Esophagus (tissue), 2 donors: ENCODE measurements around the gene CD37. TPM values are rescaled to one million over a fixed set of nuclear protein-coding genes. Genes with fewer than 3 reads are reported as not detected.
A peak's percentile ranks its signal among the peaks of the same experiment; 100 is the strongest.
"Not testable (repeated sequence)": the region's sequence is repeated elsewhere in the genome, so short reads cannot be mapped to it uniquely, and the experiment has no call there.

Source experiments
- H3K27ac ChIP-seq, 2 donors: one replicate each; pipeline ENCODE4 v1.5.1; 2013; ENCODE audit warnings: low read depth in 2 of 2, mild to moderate bottlenecking in 2 of 2, inconsistent platforms in 1 of 2, low read length in 1 of 2, moderate library complexity in 1 of 2
- H3K27me3 ChIP-seq, 2 donors: one replicate each; pipeline ENCODE4 v1.6.1; 2013; ENCODE audit warnings: low read length in 2 of 2, control low read depth in 1 of 2, mild to moderate bottlenecking in 1 of 2; ENCODE audit not compliant: insufficient read depth in 2 of 2, control insufficient read depth in 1 of 2
- H3K36me3 ChIP-seq, 2 donors: one replicate each; pipeline ENCODE4 v1.6.1; 2013; ENCODE audit warnings: low read length in 1 of 2; ENCODE audit not compliant: control insufficient read depth in 2 of 2, insufficient read depth in 2 of 2
- H3K4me1 ChIP-seq, 2 donors: one replicate each; pipeline ENCODE4 v1.6.1; 2013; ENCODE audit warnings: low read length in 1 of 2; ENCODE audit not compliant: control insufficient read depth in 2 of 2, insufficient read depth in 2 of 2
- H3K4me3 ChIP-seq, 2 donors: one replicate each; pipeline ENCODE4 v1.5.1; 2013; ENCODE audit warnings: low read length in 2 of 2, mild to moderate bottlenecking in 2 of 2, low read depth in 1 of 2, moderate library complexity in 1 of 2
- H3K9me3 ChIP-seq, 2 donors: one replicate each; pipeline ENCODE4 v1.6.1; 2013; ENCODE audit warnings: mild to moderate bottlenecking in 2 of 2, low read depth in 1 of 2, low read length in 1 of 2, moderate library complexity in 1 of 2; ENCODE audit not compliant: control insufficient read depth in 2 of 2, insufficient read depth in 1 of 2
- WGBS, 2 donors: extraction: QIAGEN DNeasy Blood & Tissue Kit; methylation state at CpG; one replicate each; pipeline ENCODE4 v1.1.7; 2013; 5-methylcytosine and 5-hydroxymethylcytosine counted together
- polyA plus RNA-seq, 2 donors: library from polyadenylated mRNA; stranded (reverse); fragments of 200-250 nt; gene quantifications; one replicate each; pipeline ENCODE4 v1.2.3, GENCODE V29; 2013
- donor health status: healthy with polysubstance abuse.
- donor health status: Bipolar disorder and iron deficiency.

The CD37 gene, protein sequence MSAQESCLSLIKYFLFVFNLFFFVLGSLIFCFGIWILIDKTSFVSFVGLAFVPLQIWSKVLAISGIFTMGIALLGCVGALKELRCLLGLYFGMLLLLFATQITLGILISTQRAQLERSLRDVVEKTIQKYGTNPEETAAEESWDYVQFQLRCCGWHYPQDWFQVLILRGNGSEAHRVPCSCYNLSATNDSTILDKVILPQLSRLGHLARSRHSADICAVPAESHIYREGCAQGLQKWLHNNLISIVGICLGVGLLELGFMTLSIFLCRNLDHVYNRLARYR
- 1 to 10 TPM; 2.5 to 3.1 TPM for polyA plus RNA-seq

DNA sequence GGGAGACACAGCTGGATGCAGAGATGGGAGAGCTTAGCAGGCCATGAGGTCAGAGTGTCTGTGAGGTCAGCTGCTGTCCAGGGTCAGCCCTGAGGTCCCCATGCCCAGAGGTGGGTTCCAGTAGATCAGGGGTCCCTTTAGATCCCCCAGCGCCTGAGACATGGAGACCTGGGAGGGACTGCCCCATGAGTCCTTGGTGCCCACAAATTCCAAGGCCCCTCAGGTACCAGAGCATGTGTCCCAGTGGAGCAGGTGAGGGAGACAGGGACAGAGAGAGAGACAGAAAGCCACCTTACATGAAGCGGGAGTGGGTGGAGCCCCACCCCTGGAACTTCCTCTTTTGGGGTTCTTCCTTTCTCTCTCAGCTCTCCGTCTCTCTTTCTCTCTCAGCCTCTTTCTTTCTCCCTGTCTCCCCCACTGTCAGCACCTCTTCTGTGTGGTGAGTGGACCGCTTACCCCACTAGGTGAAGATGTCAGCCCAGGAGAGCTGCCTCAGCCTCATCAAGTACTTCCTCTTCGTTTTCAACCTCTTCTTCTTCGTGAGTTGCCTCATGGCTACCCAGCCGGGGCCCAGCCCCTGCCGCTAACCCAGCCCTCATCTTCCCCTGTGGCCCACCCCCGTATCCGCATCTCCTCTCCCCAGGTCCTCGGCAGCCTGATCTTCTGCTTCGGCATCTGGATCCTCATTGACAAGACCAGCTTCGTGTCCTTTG lies at the start of gene CD37:
Gene CD37 (plus strand): TSS at position 336 of the 713 bp plus-strand sequence. CDS start 135 bp downstream, at position 471.
- no peaks in the 10 kb centered on the region for H3K27me3 ChIP-seq
- H3K4me1 ChIP-seq, result peaks cover 0 to 18% of the 10 kb centered on the region in 2 donors
- H3K9me3 ChIP-seq, result no peaks in the 10 kb centered on the region
- peak within 1 kb of the TSS in 1 of 2 donors; percentile 24 for H3K4me3 ChIP-seq
- WGBS, 2 donors, result 73 to 74% methylated on average over 13 of the region's 13 CpGs
- H3K27ac ChIP-seq, result peak within 1 kb of the TSS in 1 of 2 donors; percentile 2
- H3K36me3 ChIP-seq, result no peaks in the 10 kb centered on the region

DNA sequence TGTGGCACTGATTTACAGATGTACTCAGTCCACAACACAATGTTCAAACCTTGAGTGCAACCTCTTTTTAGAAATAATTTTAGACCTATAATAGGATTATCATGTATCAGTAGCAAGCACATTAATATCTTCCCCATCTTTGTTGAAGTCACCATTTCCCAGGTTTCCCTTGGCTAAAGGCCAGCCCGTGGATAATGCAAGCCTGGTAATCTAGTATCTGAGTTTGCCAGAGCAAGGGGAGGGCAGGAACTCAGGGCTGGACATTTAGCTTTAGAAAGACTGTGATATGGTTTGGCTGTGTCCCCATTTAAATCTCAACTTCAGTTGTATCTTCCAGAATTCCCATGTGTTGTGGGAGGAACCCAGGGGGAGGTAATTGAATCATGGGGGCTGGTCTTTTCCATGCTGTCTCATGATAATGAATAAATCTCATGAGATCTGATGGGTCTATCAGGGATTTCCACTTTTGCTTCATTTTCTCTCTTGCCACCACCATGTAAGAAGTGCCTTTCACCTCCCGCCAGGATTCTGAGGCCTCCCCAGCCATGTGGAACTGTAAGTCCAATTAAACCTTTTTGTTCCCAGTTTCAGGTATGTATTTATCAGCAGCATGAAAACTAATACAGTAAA lies 48.0 kb upstream of the CD37 start:
- H3K36me3 ChIP-seq, result no peaks in the 10 kb centered on the region
- WGBS, 2 donors, result 43 to 74% methylated on average over 2 of the region's 2 CpGs
- no peak overlapping the region for H3K27ac ChIP-seq
- no peaks in the 10 kb centered on the region for H3K4me1 ChIP-seq
- peaks cover 0 to 3% of the 10 kb centered on the region in 2 donors for H3K9me3 ChIP-seq
- H3K4me3 ChIP-seq, result no peak overlapping the region
- H3K27me3 ChIP-seq, result no peaks in the 10 kb centered on the region

DNA sequence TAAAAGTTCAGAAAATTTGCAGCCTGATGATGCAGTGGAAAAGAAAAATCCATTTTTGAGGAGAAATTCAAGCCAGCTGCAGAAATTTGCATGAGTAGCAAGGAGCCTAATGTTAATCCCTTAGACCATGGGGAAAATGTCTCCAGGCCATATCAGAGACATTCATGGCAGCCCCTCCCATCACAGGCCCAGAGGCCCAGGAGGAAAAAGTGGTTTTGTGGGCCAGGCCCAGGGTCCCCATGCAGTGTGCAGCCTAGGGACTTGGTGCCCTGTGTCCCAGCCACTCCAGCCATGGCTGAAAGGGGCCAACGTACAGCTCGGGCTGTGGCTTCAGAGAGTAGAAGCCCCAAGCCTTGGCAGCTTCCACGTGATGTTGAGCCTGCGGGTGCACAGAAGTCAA lies 47.0 kb upstream of the CD37 start:
- WGBS, 2 donors, result 93% methylated on average over 4 of the region's 4 CpGs
- not testable (repeated sequence) for H3K4me1 ChIP-seq, H3K9me3 ChIP-seq, H3K27ac ChIP-seq, H3K36me3 ChIP-seq, H3K4me3 ChIP-seq, H3K27me3 ChIP-seq

DNA sequence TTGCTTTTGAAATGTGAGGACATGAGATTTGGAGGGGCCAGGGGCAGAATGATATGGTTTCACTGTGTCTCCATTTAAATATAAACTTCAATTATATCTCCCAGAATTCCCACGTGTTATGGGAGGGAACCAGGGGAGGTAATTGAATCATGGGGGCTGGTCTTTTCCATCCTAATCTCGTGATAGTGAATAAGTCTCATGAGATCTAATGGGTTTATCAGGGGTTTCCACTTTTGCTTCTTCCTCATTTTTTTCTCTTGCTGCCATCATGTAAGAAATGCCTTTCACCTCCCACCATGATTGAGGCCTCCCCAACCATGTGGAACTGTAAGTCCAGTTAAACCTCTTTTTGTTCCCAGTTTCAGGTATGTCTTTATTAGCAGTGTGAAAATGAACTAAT lies 45.9 kb upstream of the CD37 start:
- H3K36me3 ChIP-seq, H3K9me3 ChIP-seq, H3K27ac ChIP-seq, H3K4me3 ChIP-seq, H3K4me1 ChIP-seq, H3K27me3 ChIP-seq: not testable (repeated sequence)
- WGBS, 2 donors, result 48 to 57% methylated on average over 2 of the region's 2 CpGs

DNA sequence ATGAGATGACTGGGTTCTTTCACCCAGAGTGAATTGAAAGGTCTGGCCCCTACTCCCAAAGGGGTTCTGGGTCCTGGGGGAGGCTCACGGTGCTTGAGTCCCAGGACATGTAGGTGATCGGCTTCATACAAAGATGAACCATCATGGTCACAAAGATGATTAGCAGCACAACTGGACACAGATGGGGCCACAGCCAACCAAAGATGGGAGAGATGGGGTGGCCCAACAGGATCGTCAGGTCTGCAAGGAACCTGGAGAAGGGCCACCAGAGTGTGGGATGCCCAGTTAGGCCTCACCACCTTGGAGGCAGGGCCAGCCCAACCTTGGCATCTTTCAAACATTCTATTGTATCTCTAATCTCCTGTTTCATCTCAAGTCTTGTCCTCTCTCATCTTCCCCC lies 44.7 kb upstream of the CD37 start:
- 87 to 88% methylated on average over 3 of the region's 3 CpGs for WGBS, 2 donors
- Histone ChIP-seq H3K27ac (no peak overlapping the region), H3K4me1 (no peaks in the 10 kb centered on the region), H3K9me3 (no peaks in the 10 kb centered on the region), H3K4me3 (no peak overlapping the region), H3K36me3 (no peaks in the 10 kb centered on the region), H3K27me3 (no peaks in the 10 kb centered on the region)

DNA sequence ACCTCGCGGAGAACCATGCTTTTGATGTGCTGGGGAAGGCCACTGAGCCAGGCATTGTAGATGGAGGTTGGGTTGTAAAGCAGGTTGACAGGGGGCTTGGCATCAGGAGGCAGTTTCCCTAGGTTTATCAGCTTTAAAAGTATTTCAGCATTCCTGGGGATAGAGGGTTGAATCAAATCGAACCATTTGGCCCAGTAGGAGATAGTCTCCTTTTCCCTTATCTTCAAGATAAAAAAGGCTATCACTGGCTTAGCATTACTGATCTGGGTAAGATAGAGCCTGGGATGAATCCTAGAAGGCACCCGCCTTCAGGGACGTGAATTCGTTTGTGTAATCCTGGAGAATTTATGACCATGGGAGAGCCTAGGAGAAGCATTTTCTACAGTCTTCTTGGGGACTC lies 40.8 kb upstream of the CD37 start:
- Histone ChIP-seq H3K27me3 (no peaks in the 10 kb centered on the region), H3K4me3 (no peak overlapping the region), H3K9me3 (no peaks in the 10 kb centered on the region), H3K27ac (no peak overlapping the region), H3K4me1 (no peaks in the 10 kb centered on the region), H3K36me3 (no peaks in the 10 kb centered on the region)
- 82 to 92% methylated on average over 6 of the region's 6 CpGs for WGBS, 2 donors

DNA sequence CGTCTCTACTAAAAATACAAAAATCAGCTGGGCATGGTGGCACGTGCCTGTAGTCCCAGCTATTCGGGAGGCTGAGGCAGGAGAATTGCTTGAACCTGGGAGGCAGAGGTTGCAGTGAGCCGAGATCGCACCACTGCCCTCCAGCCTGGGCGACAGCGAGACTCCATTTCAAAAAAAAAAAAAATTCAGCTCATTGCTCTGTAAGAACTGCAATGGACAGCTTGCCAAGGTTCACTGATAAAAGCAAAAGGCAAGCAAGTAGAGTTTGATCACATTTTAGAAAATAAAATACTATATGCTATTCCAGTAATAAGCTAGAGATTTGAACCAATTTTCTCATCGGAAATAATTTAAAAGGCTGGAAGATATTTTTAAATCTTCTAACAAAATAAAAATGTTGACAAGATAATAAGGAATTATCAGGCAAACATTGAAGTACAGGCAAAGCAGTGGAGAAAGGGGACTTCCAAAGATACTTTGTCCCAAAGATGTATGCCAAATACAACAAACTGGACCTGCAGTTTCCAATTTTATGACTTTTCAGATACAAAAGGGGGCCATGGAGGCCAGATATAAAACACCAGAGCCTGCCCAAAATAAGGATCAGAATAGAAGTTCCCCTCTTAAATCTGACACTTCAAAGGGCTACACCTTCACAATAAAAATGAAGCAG lies 39.9 kb upstream of the CD37 start:
- Histone ChIP-seq H3K36me3 (no peaks in the 10 kb centered on the region), H3K9me3 (no peaks in the 10 kb centered on the region), H3K4me1 (no peaks in the 10 kb centered on the region), H3K4me3 (no peak overlapping the region), H3K27me3 (no peaks in the 10 kb centered on the region), H3K27ac (no peak overlapping the region)
- 92 to 97% methylated on average over 8 of the region's 8 CpGs for WGBS, 2 donors

DNA sequence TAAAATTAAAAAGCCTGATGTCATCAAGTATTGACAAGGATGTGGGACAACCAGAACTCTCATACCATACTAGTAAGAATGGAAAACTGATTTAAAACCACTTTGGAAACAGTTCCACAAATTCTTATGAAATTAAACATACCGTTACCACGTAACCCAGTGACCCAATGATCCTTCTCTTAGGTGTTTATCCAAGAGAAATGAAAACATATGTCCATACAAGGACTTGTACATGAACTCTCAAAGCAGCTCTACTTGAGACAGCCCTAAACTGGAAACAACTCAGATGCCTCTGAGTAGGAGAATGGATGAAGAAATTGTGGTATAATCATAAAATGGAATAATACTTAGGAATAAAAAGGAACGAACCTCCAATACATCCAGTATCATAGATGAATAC lies 37.8 kb upstream of the CD37 start:
- H3K4me3 ChIP-seq, result no peak overlapping the region
- no peaks in the 10 kb centered on the region for H3K4me1 ChIP-seq
- H3K9me3 ChIP-seq, result no peaks in the 10 kb centered on the region
- no peaks in the 10 kb centered on the region for H3K27me3 ChIP-seq
- no peaks in the 10 kb centered on the region for H3K36me3 ChIP-seq
- WGBS, 2 donors, result 78 to 82% methylated on average over 3 of the region's 3 CpGs
- no peak overlapping the region for H3K27ac ChIP-seq

DNA sequence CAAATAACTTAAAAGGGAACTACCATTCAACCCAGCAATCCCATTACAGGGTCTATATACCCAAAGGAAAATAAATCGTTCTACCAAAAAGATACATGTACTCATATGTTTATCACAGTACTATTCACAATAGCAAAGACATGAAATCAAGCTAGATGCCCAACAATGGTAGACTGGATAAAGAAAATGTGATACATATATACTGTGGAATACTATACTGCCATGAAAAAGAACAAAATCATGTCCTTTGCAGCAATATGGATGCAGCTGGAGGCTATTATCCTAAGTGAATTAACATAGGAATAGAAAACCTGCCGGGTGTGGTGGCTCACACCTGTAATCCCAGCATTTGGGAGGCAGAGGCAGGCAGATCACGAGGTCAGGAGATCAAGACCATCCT lies 36.6 kb upstream of the CD37 start:
- WGBS, 2 donors, result 85 to 94% methylated on average over 3 of the region's 3 CpGs

More for the DNA sequence above, 36.6 kb upstream of the CD37 start:
- not testable (repeated sequence) for H3K27me3 ChIP-seq, H3K9me3 ChIP-seq, H3K4me1 ChIP-seq, H3K27ac ChIP-seq, H3K4me3 ChIP-seq, H3K36me3 ChIP-seq
